Testis (tissue), 3 donors: ENCODE results near the gene CTNS. TPM values are rescaled to one million over a fixed set of nuclear protein-coding genes. Genes with fewer than 3 reads are reported as not detected.

Experiments used
- DNase-seq: peaks from one replicate; pipeline ENCODE4 v3.0.0-alpha.2; 2019
- H3K27ac ChIP-seq, 2 donors: fragments of 200-600 bp; sonication (generic); one replicate each; pipeline ENCODE4 v1.5.1; 2019
- H3K27me3 ChIP-seq: fragments of 200-600 bp; sonication (generic); one replicate; pipeline ENCODE4 v1.5.1; 2019
- H3K36me3 ChIP-seq: fragments of 200-600 bp; sonication (generic); one replicate; pipeline ENCODE4 v1.5.1; 2017; ENCODE audit warnings: low read depth; ENCODE audit errors: missing control alignments
- H3K4me1 ChIP-seq: fragments of 200-600 bp; sonication (generic); one replicate; pipeline ENCODE4 v1.5.1; 2019
- H3K4me3 ChIP-seq, 2 donors: fragments of 200-600 bp; sonication (generic); one replicate each; pipeline ENCODE4 v1.5.1; 2017 to 2019
- H3K9me3 ChIP-seq: fragments of 200-600 bp; sonication (generic); one replicate; pipeline ENCODE4 v1.5.1; 2017
- CTCF ChIP-seq, 3 experiments: fragments of 450-650 bp in 2 of 3; fragments of 200-600 bp in 1 of 3; sonication (generic) in 1 of 3; IDR thresholded peaks; one replicate each; pipeline ENCODE4 v1.5.1; 2016 to 2019; ENCODE audit warnings: antibody characterized with exemption in 3 of 3, mild to moderate bottlenecking in 2 of 3, moderate library complexity in 1 of 3
- POLR2A ChIP-seq: fragments of 450-650 bp; IDR thresholded peaks from one replicate; pipeline ENCODE4 v1.6.1; 2017; ENCODE audit warnings: antibody characterized with exemption, mild to moderate bottlenecking, moderate library complexity
- WGBS, 2 donors: methylation state at CpG; one replicate each; pipeline ENCODE4 v1.1.5; 2018; 5-methylcytosine and 5-hydroxymethylcytosine counted together
- intact Hi-C: fragments of 100-400 bp; cut with DNase I; formaldehyde crosslinking; loops from one replicate; pipeline ENCODE4 v1.15.1; 2023; ENCODE audit warnings: low total_unique reads
- polyA plus RNA-seq: library from polyadenylated mRNA; stranded (reverse); fragments of 350-450 nt; fragmentation: Illumina TruSeq; extraction: RNeasy Lipid Tissue Mini Kit (QIAGEN cat#74804); gene quantifications from one replicate; pipeline ENCODE4 v1.2.3, GENCODE V29; 2014; ENCODE audit warnings: low read depth, low replicate concordance; ENCODE audit not compliant: insufficient read depth
- total RNA-seq, 2 donors: library from RNA; depleted of rRNA; stranded (reverse); fragments of >200 nt; gene quantifications; one replicate each; pipeline ENCODE4 v1.2.3, GENCODE V29; 2016

CTNS gene
- total and polyA plus RNA-seq, 3 donors from 2014 or later, result 43.8 to 57.3 (median 50.4) TPM

- no peak overlapping the region for H3K4me3 ChIP-seq
- no peaks in the 10 kb centered on the region for H3K36me3 ChIP-seq
- 40 to 57% methylated on average over 11 of the region's 11 CpGs for WGBS, 2 donors
- H3K27ac ChIP-seq, result peak overlapping the region in 1 of 2 donors; percentile 36
- DNase-seq, result peak; percentile 69
- H3K9me3 ChIP-seq, result no peaks in the 10 kb centered on the region
- no peak for TF ChIP-seq POLR2A
- no peak for TF ChIP-seq CTCF (IDR thresholded peaks at IDR 0.05)
- peaks cover 19% of the 10 kb centered on the region for H3K4me1 ChIP-seq
- intact Hi-C loops, result no loop called here
- H3K27me3 ChIP-seq, result no peaks in the 10 kb centered on the region
Measured at GRCh38 chr17:3627769-3628167, 8.8 kb upstream of the CTNS start.

GRCh38 chr17:3630781-3631180 is 5.8 kb upstream of the CTNS start:
- Histone ChIP-seq H3K36me3 (no peaks in the 10 kb centered on the region), H3K9me3 (no peaks in the 10 kb centered on the region), H3K4me1 (peaks cover 26% of the 10 kb centered on the region), H3K27ac (no peak overlapping the region), H3K4me3 (no peak overlapping the region), H3K27me3 (no peaks in the 10 kb centered on the region)
- no peak for DNase-seq
- intact Hi-C loops, result no loop called here
- 63 to 84% methylated on average over 10 of the region's 10 CpGs for WGBS, 2 donors
- TF ChIP-seq POLR2A, result no peak
- TF ChIP-seq CTCF (IDR thresholded peaks at IDR 0.05), result no peak

GRCh38 chr17:3632287-3632686 is 4.3 kb upstream of the CTNS start:
- no peak for DNase-seq
- Histone ChIP-seq H3K27me3 (no peaks in the 10 kb centered on the region), H3K9me3 (no peaks in the 10 kb centered on the region), H3K36me3 (no peaks in the 10 kb centered on the region), H3K4me1 (peaks cover 22% of the 10 kb centered on the region), H3K27ac (no peak overlapping the region), H3K4me3 (no peak overlapping the region)
- TF ChIP-seq POLR2A, result no peak
- TF ChIP-seq CTCF (IDR thresholded peaks at IDR 0.05), result no peak
- intact Hi-C loops, result no loop called here
- 81 to 90% methylated on average over 5 to 7 of the region's 7 CpGs for WGBS, 2 donors

GRCh38 chr17:3635474-3636153 is 946 bp upstream of the CTNS start:
- 16 to 21% methylated on average over 17 to 38 of the region's 38 CpGs for WGBS, 2 donors
- Histone ChIP-seq H3K4me1 (peaks cover 24% of the 10 kb centered on the region), H3K27me3 (no peaks in the 10 kb centered on the region), H3K36me3 (no peaks in the 10 kb centered on the region), H3K27ac (peak overlapping the region; percentile 93 to 95), H3K9me3 (no peaks in the 10 kb centered on the region), H3K4me3 (peak overlapping the region; percentile 88 to 91)
- no peak for TF ChIP-seq CTCF (IDR thresholded peaks at IDR 0.05)
- TF ChIP-seq POLR2A, result no peak
- intact Hi-C loops, result no loop called here
- no peak for DNase-seq

- 1 to 2% methylated on average over 21 to 31 of the region's 31 CpGs for WGBS, 2 donors
- intact Hi-C loops, result no loop called here
Measured at GRCh38 chr17:3636908-3637373, 381 bp downstream of the CTNS start.

More at GRCh38 chr17:3636908-3637373, 381 bp downstream of the CTNS start:
- Histone ChIP-seq H3K27ac (peak overlapping the region; percentile 93 to 95), H3K4me3 (peak overlapping the region; percentile 88 to 91), H3K4me1 (peaks cover 20% of the 10 kb centered on the region), H3K36me3 (no peaks in the 10 kb centered on the region), H3K9me3 (no peaks in the 10 kb centered on the region), H3K27me3 (no peaks in the 10 kb centered on the region)
- TF ChIP-seq CTCF (IDR thresholded peaks at IDR 0.05), result no peak
- TF ChIP-seq POLR2A, result no peak
- no peak for DNase-seq
